ENCODE data around the gene TPRKB.

- TF ChIP-seq POLR2A (IDR thresholded peaks at IDR 0.05) (no peak), CTCF (IDR thresholded peaks at IDR 0.05) (no peak), POLR2AphosphoS5 (IDR thresholded peaks at IDR 0.05) (no peak), EP300 (IDR thresholded peaks at IDR 0.05) (no peak)
These were observed 29.8 kb upstream of the TPRKB start for GRCh38 chr2:73766994-73767393.

All from gastroesophageal sphincter (tissue), 3 donors.